ENCODE measurements around the gene TEX22.

DNA sequence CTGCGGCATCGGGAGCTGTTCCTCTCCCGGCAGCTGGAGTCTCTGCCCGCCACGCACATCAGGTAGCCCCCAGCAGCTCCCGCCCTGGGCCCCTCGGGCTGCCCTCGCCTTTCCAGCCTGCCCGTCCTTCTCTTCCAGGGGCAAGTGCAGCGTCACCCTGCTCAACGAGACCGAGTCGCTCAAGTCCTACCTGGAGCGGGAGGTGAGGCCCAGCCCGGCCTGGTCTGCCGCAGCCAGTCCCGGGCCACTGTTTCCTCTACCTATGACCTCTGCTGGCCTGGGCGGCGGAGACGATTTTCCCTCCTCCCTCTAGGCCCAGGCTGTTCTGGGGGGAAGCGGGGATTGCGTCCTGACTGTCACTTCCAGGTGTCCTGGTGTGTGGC lies 51.8 kb downstream of the TEX22 start:
- TF ChIP-seq, protein P1, sequence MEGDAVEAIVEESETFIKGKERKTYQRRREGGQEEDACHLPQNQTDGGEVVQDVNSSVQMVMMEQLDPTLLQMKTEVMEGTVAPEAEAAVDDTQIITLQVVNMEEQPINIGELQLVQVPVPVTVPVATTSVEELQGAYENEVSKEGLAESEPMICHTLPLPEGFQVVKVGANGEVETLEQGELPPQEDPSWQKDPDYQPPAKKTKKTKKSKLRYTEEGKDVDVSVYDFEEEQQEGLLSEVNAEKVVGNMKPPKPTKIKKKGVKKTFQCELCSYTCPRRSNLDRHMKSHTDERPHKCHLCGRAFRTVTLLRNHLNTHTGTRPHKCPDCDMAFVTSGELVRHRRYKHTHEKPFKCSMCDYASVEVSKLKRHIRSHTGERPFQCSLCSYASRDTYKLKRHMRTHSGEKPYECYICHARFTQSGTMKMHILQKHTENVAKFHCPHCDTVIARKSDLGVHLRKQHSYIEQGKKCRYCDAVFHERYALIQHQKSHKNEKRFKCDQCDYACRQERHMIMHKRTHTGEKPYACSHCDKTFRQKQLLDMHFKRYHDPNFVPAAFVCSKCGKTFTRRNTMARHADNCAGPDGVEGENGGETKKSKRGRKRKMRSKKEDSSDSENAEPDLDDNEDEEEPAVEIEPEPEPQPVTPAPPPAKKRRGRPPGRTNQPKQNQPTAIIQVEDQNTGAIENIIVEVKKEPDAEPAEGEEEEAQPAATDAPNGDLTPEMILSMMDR (IDR thresholded peaks at IDR 0.05) = no peak
- no peak for TF ChIP-seq POLR2A (IDR thresholded peaks at IDR 0.05)
